NCI-H146 (cell line): Measurements from ENCODE around the gene KCTD16.

Source experiments
- DNase-seq: peaks from one replicate; lab custom pipeline; 2025; lab: John Stamatoyannopoulos, UW

Gene KCTD16

GRCh38 chr5:144460600-144460999 is 289.9 kb downstream of the KCTD16 start:
- peak; percentile 55 for DNase-seq

- DNase-seq: no peak
Measured at GRCh38 chr5:144462577-144462976, 291.9 kb downstream of the KCTD16 start.

GRCh38 chr5:144463481-144464223 is 293.0 kb downstream of the KCTD16 start:
- no peak for DNase-seq

- DNase-seq: no peak
Measured at GRCh38 chr5:144464306-144464705, 293.6 kb downstream of the KCTD16 start.

GRCh38 chr5:144465441-144465840 is 294.8 kb downstream of the KCTD16 start:
- no peak for DNase-seq

GRCh38 chr5:144467792-144468191 is 297.1 kb downstream of the KCTD16 start:
- peak; percentile 53 for DNase-seq

- peak; percentile 14 for DNase-seq
Measured at GRCh38 chr5:144468571-144468970, 297.9 kb downstream of the KCTD16 start.

GRCh38 chr5:144469106-144469505 is 298.4 kb downstream of the KCTD16 start:
- no peak for DNase-seq

- no peak for DNase-seq
Measured at GRCh38 chr5:144472221-144472620, 301.5 kb downstream of the KCTD16 start.

GRCh38 chr5:144473650-144474049 is 303.0 kb downstream of the KCTD16 start:
- DNase-seq: no peak

GRCh38 chr5:144478565-144478964 is 307.9 kb downstream of the KCTD16 start:
- no peak for DNase-seq

GRCh38 chr5:144481861-144482260 is 311.2 kb downstream of the KCTD16 start:
- DNase-seq: no peak

- DNase-seq: no peak
Measured at GRCh38 chr5:144484124-144484897, 313.6 kb downstream of the KCTD16 start.

GRCh38 chr5:144485540-144485939 is 314.9 kb downstream of the KCTD16 start:
- DNase-seq: no peak

- DNase-seq: no peak
Measured at GRCh38 chr5:144487207-144487606, 316.5 kb downstream of the KCTD16 start.

- peak; percentile 6 for DNase-seq
Measured at GRCh38 chr5:144487761-144488160, 317.1 kb downstream of the KCTD16 start.

- DNase-seq: no peak
Measured at GRCh38 chr5:144503123-144503522, 332.4 kb downstream of the KCTD16 start.

- DNase-seq: peak; percentile 29
Measured at GRCh38 chr5:144504929-144505577, 334.4 kb downstream of the KCTD16 start.

GRCh38 chr5:144510845-144511579 is 340.3 kb downstream of the KCTD16 start:
- DNase-seq: no peak

- no peak for DNase-seq
Measured at GRCh38 chr5:144511580-144512072, 341.0 kb downstream of the KCTD16 start.

- no peak for DNase-seq
Measured at GRCh38 chr5:144522698-144523097, 352.0 kb downstream of the KCTD16 start.

GRCh38 chr5:144525000-144525399 is 354.3 kb downstream of the KCTD16 start:
- DNase-seq: no peak
